Mucosa of rectum (tissue), 2 donors: Measurements from ENCODE around the gene DTNA.
"Not testable (repeated sequence)": the region's sequence is repeated elsewhere in the genome, so short reads cannot be mapped to it uniquely, and the experiment has no call there.

Source experiments
- H3K27ac ChIP-seq, 2 donors: one replicate each; pipeline ENCODE4 v1.7.0; 2013; ENCODE audit warnings: inconsistent platforms in 2 of 2, low read depth in 2 of 2, low read length in 2 of 2
- H3K27me3 ChIP-seq, 2 donors: one replicate each; pipeline ENCODE4 v1.7.0; 2013; ENCODE audit warnings: low read length in 2 of 2; ENCODE audit not compliant: control insufficient read depth in 2 of 2, insufficient read depth in 2 of 2
- H3K36me3 ChIP-seq, 2 donors: one replicate each; pipeline ENCODE4 v1.7.0; 2013; ENCODE audit warnings: low read length in 2 of 2; ENCODE audit not compliant: control insufficient read depth in 2 of 2, insufficient read depth in 2 of 2
- H3K4me1 ChIP-seq, 2 donors: one replicate each; pipeline ENCODE4 v1.7.0; 2013; ENCODE audit warnings: low read length in 2 of 2, mild to moderate bottlenecking in 1 of 2; ENCODE audit not compliant: control insufficient read depth in 2 of 2, insufficient read depth in 2 of 2
- H3K4me3 ChIP-seq, 2 donors: one replicate each; pipeline ENCODE4 v1.7.0; 2013; ENCODE audit warnings: low read length in 2 of 2
- H3K9ac ChIP-seq, 2 donors: one replicate each; pipeline ENCODE4 v1.7.0; 2013; ENCODE audit warnings: low read length in 2 of 2, low read depth in 1 of 2, mild to moderate bottlenecking in 1 of 2
- H3K9me3 ChIP-seq, 2 donors: one replicate each; pipeline ENCODE4 v1.7.0; 2013; ENCODE audit warnings: low read length in 2 of 2; ENCODE audit not compliant: control insufficient read depth in 2 of 2
- donor health status: healthy.
- donor health status: Normal muscosa, but diverticular disease.

Gene DTNA

DNA sequence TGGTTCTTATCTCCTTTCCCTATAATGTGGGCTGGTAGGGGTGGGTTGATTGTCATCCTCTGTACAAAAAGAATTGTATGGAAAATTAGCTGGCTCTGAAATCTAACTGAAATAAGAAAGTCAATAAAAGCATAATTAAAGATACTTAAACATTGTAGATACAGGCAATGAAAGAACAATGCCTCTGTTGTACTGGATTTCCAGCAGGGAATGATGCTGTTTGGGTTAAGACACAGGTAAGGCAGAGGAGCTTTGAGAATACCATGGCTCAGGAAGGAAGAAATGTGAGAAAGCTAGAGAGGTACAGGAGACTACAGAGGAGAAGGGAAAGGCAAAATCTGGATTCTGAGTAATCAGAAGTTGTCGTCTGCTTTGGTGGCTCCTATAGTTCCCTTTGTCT is 10.1 kb downstream of the DTNA start:
- Histone ChIP-seq H3K36me3 (no peaks in the 10 kb centered on the region), H3K9ac (no peak overlapping the region), H3K27me3 (no peaks in the 10 kb centered on the region), H3K9me3 (no peaks in the 10 kb centered on the region), H3K27ac (no peak overlapping the region), H3K4me1 (no peaks in the 10 kb centered on the region), H3K4me3 (no peak overlapping the region)

- H3K4me1 ChIP-seq = no peaks in the 10 kb centered on the region
- no peaks in the 10 kb centered on the region for H3K9me3 ChIP-seq
- H3K27me3 ChIP-seq = no peaks in the 10 kb centered on the region
- H3K9ac ChIP-seq = no peak overlapping the region
- no peak overlapping the region for H3K27ac ChIP-seq
- no peak overlapping the region for H3K4me3 ChIP-seq
- no peaks in the 10 kb centered on the region for H3K36me3 ChIP-seq
Observed at GRCh38 chr18:34723143-34723542, 13.0 kb downstream of the DTNA start.

- not testable (repeated sequence) for H3K36me3 ChIP-seq, H3K9ac ChIP-seq, H3K4me3 ChIP-seq, H3K27ac ChIP-seq, H3K27me3 ChIP-seq, H3K9me3 ChIP-seq, H3K4me1 ChIP-seq
Observed at GRCh38 chr18:34725737-34726136, 15.6 kb downstream of the DTNA start.

GRCh38 chr18:34726286-34727004 is 16.3 kb downstream of the DTNA start:
- Histone ChIP-seq H3K9me3 (no peaks in the 10 kb centered on the region), H3K9ac (no peak overlapping the region), H3K4me1 (peaks cover 0 to 2% of the 10 kb centered on the region in 2 donors), H3K36me3 (no peaks in the 10 kb centered on the region), H3K27me3 (no peaks in the 10 kb centered on the region), H3K27ac (no peak overlapping the region), H3K4me3 (no peak overlapping the region)

- Histone ChIP-seq H3K4me3 (no peak overlapping the region), H3K27me3 (no peaks in the 10 kb centered on the region), H3K4me1 (peaks cover 0 to 2% of the 10 kb centered on the region in 2 donors), H3K9me3 (no peaks in the 10 kb centered on the region), H3K36me3 (no peaks in the 10 kb centered on the region), H3K9ac (no peak overlapping the region), H3K27ac (no peak overlapping the region)
Observed at GRCh38 chr18:34729264-34729663, 19.2 kb downstream of the DTNA start.

DNA sequence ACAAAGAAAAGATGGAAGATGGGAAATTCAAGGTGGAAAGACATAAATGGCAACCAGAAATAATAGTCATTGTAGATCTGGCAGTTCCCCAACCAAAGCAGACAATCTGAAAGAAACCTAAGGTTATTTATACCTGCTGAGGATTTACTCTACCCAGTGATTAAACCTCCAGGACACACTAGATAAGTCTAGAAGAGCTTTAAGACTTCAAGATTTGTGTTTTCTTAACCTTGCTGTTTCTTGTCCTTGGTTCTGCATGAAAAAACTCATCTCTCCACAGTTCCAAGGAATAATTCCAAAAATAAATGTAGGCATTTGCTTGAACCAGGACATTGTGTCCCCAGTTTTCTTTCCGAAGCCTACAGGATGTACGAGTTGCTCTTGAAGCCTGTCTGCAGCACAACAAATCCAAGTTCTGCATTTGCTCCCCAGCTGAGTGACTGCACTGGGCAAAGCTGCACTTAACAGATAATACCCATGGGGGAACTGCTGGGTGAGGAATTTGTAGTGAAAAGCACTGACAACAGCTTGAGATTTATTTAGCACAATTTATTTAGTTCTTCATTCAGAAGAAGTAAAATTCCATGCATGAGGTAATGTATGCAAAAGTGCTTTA is 19.8 kb downstream of the DTNA start:
- Histone ChIP-seq H3K4me3 (no peak overlapping the region), H3K36me3 (no peaks in the 10 kb centered on the region), H3K27me3 (no peaks in the 10 kb centered on the region), H3K4me1 (peaks cover 0 to 2% of the 10 kb centered on the region in 2 donors), H3K27ac (no peak overlapping the region), H3K9me3 (no peaks in the 10 kb centered on the region), H3K9ac (no peak overlapping the region)

DNA sequence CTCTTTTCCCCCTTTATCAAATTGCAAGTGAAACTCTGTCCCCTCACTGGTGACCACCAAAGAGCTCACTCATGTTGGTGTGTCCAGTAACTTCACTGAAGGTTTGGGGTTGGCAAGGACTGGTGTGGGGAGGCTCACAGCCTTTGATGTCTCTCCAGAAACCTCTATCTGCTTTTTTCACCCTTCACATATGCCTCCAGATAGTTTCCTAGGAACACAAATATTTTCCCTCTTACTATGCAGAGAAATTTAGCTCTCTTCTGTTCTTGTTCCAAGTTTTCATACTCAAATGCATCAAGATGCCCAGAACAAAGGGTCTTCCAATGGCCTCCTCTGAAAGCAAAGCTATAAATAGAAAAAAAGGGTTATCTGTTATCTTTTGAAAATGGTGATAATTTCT is 20.7 kb downstream of the DTNA start:
- H3K9me3 ChIP-seq = no peaks in the 10 kb centered on the region
- H3K4me3 ChIP-seq = no peak overlapping the region
- no peaks in the 10 kb centered on the region for H3K36me3 ChIP-seq
- no peak overlapping the region for H3K9ac ChIP-seq
- no peaks in the 10 kb centered on the region for H3K27me3 ChIP-seq
- H3K4me1 ChIP-seq = peaks cover 0 to 2% of the 10 kb centered on the region in 2 donors
- no peak overlapping the region for H3K27ac ChIP-seq

- Histone ChIP-seq H3K9me3 (no peaks in the 10 kb centered on the region), H3K27me3 (no peaks in the 10 kb centered on the region), H3K4me1 (peaks cover 0 to 2% of the 10 kb centered on the region in 2 donors), H3K4me3 (no peak overlapping the region), H3K9ac (no peak overlapping the region), H3K36me3 (no peaks in the 10 kb centered on the region), H3K27ac (no peak overlapping the region)
Observed at GRCh38 chr18:34734056-34734455, 24.0 kb downstream of the DTNA start.

DNA sequence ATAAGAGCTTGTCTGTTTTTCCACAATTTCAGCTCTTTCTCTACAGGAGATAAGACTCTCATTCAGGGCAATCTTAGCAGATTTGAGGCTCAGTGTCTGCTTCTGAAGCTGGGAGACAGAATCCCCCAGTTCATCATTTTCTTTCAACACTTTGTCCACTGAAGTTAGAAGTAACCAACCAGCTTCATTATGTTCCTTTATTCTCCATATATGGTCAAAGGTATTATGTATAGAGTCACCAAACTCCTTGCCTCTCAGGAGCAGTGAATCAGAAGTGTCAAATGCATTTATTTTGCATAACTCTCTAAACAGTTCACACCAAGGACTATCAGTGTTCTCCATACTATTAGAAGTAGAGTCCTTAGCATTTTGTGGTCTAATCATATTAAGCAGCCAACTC is 24.4 kb downstream of the DTNA start:
- H3K27me3 ChIP-seq, H3K36me3 ChIP-seq, H3K4me3 ChIP-seq, H3K9ac ChIP-seq, H3K9me3 ChIP-seq, H3K27ac ChIP-seq, H3K4me1 ChIP-seq: not testable (repeated sequence)

- Histone ChIP-seq H3K9me3 (no peaks in the 10 kb centered on the region), H3K27ac (no peak overlapping the region), H3K9ac (no peak overlapping the region), H3K36me3 (no peaks in the 10 kb centered on the region), H3K4me3 (no peak overlapping the region), H3K27me3 (no peaks in the 10 kb centered on the region), H3K4me1 (no peaks in the 10 kb centered on the region)
Observed at GRCh38 chr18:34738175-34738894, 28.2 kb downstream of the DTNA start.
